Measurements from ENCODE around the gene CASZ1.
A peak's percentile ranks its signal among the peaks of the same experiment; 100 is the strongest.

CASZ1 gene

DNA sequence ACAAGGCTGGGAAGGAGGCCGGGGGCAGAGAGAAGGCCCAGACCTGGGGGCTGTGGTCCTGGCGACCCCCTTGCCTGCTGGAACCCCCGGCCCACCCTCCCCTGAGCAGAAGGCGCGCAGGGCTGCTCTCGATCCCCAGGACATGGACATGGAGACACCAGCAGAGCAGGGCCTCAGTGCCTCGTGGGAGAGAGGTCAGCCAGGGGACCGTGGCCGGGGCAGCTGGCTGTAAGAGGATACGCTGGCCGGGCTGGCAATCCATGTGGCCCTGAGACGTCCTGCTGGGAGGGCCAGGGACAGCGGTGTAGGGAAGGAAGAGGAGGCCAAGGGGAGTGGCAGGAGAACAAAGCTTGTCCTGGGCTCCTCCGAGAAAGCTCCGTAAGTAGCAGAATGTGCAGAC is 132.2 kb downstream of the CASZ1 start:
- Histone ChIP-seq H3K27ac (ENCODE audit: insufficient read depth, low read depth, low read length, poor library complexity, severe bottlenecking) (no peak overlapping the region), H3K4me1 (ENCODE audit: control insufficient read depth, insufficient read depth, low read length) (peaks cover 34% of the 10 kb centered on the region), H3K9me3 (ENCODE audit: control insufficient read depth, low read length) (no peaks in the 10 kb centered on the region), H3K27me3 (ENCODE audit: control insufficient read depth, insufficient read depth, low read length, poor library complexity, severe bottlenecking) (peaks cover 3% of the 10 kb centered on the region), H3K4me3 (ENCODE audit: insufficient read depth, low read depth, low read length) (no peak overlapping the region), H3K36me3 (ENCODE audit: control insufficient read depth, insufficient read depth, low read length) (peaks cover 3% of the 10 kb centered on the region)
- 34 to 36% methylated on average over 15 of the region's 15 CpGs for WGBS, 2 experiments

DNA sequence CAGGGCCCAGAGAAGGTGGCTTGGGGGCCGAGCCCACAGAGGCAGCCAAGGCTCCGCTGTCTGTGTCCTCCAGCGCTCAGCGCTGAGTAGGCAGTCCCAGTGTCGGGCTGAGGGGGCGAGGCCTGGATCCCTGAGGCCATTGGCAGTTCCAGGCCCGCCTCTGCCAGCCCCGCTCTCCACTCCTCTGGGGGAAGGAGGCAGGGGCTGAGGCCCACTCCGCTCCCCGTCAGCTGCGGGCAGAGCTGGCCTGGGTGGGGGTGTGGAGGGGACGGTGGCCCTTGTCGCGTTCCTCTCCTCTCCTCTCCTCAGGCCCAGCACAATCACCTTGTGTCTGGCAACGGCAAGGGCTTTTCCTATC is 132.8 kb downstream of the CASZ1 start:
- H3K27ac ChIP-seq (ENCODE audit: insufficient read depth, low read depth, low read length, poor library complexity, severe bottlenecking): peak overlapping the region; percentile 40
- H3K9me3 ChIP-seq (ENCODE audit: control insufficient read depth, low read length): no peaks in the 10 kb centered on the region
- H3K27me3 ChIP-seq (ENCODE audit: control insufficient read depth, insufficient read depth, low read length, poor library complexity, severe bottlenecking): peaks cover 3% of the 10 kb centered on the region
- peaks cover 31% of the 10 kb centered on the region for H3K4me1 ChIP-seq (ENCODE audit: control insufficient read depth, insufficient read depth, low read length)
- H3K4me3 ChIP-seq (ENCODE audit: insufficient read depth, low read depth, low read length): no peak overlapping the region
- H3K36me3 ChIP-seq (ENCODE audit: control insufficient read depth, insufficient read depth, low read length): peaks cover 3% of the 10 kb centered on the region
- 15 to 18% methylated on average over 15 of the region's 15 CpGs for WGBS, 2 experiments

DNA sequence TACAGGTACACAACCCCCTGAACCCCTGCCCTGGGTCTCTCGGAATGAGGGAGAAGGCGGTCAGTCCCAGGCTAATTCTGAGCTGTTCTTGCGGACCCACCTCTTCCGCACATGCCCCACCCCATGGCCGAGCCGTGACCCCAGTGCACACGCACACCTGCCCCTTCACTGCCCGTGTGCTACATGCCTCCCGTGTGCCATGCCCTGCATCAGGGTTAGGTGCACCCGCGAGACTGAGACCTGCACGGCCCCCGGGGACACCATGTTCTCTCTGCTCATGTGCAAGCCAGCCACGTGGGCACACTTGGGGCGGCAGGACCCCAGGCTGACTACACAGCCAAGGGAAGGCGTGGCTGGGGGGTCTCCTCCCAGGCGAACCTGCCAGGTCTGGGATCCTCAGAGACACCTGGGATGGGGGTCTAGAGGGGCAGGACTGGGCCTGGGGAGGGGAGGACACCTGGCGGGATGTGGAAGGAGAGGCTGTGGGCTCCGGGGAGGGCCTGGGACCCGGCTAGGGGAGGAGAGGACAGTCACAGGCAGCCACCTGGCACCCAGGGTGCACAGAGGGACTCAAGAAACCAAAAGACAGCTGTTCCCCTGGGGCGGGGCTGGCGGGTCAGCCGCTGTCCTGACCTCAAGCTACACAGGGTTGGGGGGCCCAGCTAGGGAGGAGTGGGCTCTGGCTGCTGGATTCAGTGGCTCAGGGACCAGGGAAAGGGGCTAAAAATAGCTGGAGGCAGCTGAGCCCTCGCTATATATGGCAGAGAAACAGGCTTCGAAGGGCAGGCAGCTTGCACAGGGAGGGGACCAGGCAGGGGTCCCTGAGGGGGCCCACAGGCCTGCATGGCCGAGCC is 133.4 kb downstream of the CASZ1 start:
- no peaks in the 10 kb centered on the region for H3K9me3 ChIP-seq (ENCODE audit: control insufficient read depth, low read length)
- WGBS, 2 experiments: 85% methylated on average over 26 of the region's 26 CpGs
- H3K4me3 ChIP-seq (ENCODE audit: insufficient read depth, low read depth, low read length): no peak overlapping the region
- H3K36me3 ChIP-seq (ENCODE audit: control insufficient read depth, insufficient read depth, low read length): peaks cover 3% of the 10 kb centered on the region
- peaks cover 25% of the 10 kb centered on the region for H3K4me1 ChIP-seq (ENCODE audit: control insufficient read depth, insufficient read depth, low read length)
- peaks cover 3% of the 10 kb centered on the region for H3K27me3 ChIP-seq (ENCODE audit: control insufficient read depth, insufficient read depth, low read length, poor library complexity, severe bottlenecking)
- no peak overlapping the region for H3K27ac ChIP-seq (ENCODE audit: insufficient read depth, low read depth, low read length, poor library complexity, severe bottlenecking)

DNA sequence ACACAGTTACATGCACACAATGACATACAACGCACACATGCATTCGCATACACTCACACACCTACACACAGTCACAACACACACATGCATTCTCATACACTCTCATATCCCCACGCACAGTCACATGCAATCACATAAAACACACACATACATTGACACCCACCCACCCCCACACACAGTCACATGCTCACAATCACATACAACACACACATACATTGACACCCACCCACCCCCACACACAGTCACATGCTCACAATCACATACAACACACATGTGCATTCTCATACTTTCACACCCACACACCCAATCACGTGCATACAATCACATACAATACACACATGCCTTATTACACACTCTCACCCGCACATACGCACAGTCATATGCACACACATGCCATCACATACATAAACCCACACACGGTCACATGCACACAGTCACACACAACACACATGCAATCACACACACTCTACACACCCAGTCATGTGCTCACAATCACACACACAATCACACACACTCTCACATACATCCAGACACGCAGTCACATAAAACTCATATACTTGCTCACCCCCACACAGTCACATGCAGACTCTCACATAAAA is 134.3 kb downstream of the CASZ1 start:
- 92 to 95% methylated on average over 8 of the region's 8 CpGs for WGBS, 2 experiments
- Histone ChIP-seq H3K4me3 (ENCODE audit: insufficient read depth, low read depth, low read length) (no peak overlapping the region), H3K36me3 (ENCODE audit: control insufficient read depth, insufficient read depth, low read length) (peaks cover 3% of the 10 kb centered on the region), H3K27ac (ENCODE audit: insufficient read depth, low read depth, low read length, poor library complexity, severe bottlenecking) (no peak overlapping the region), H3K27me3 (ENCODE audit: control insufficient read depth, insufficient read depth, low read length, poor library complexity, severe bottlenecking) (peaks cover 3% of the 10 kb centered on the region), H3K4me1 (ENCODE audit: control insufficient read depth, insufficient read depth, low read length) (peaks cover 18% of the 10 kb centered on the region), H3K9me3 (ENCODE audit: control insufficient read depth, low read length) (no peaks in the 10 kb centered on the region)

DNA sequence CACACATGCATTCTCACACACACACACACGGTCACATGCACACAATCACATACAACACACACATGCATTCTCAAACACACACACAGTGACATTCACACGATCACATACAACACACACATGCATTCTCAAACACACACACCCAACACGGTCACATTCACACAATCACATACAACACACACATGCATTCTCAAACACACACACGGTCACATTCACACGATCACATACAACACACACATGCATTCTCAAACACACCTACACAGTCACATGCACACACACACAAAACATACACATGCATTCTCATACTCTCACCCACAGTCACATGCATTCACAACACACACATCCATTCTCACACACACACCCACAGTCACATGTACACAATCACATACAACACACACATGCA is 135.0 kb downstream of the CASZ1 start:
- peaks cover 3% of the 10 kb centered on the region for H3K36me3 ChIP-seq (ENCODE audit: control insufficient read depth, insufficient read depth, low read length)
- no peak overlapping the region for H3K27ac ChIP-seq (ENCODE audit: insufficient read depth, low read depth, low read length, poor library complexity, severe bottlenecking)
- 92 to 93% methylated on average over 5 of the region's 5 CpGs for WGBS, 2 experiments
- H3K4me1 ChIP-seq (ENCODE audit: control insufficient read depth, insufficient read depth, low read length): peaks cover 18% of the 10 kb centered on the region
- H3K27me3 ChIP-seq (ENCODE audit: control insufficient read depth, insufficient read depth, low read length, poor library complexity, severe bottlenecking): peaks cover 3% of the 10 kb centered on the region
- H3K4me3 ChIP-seq (ENCODE audit: insufficient read depth, low read depth, low read length): no peak overlapping the region
- H3K9me3 ChIP-seq (ENCODE audit: control insufficient read depth, low read length): no peaks in the 10 kb centered on the region

DNA sequence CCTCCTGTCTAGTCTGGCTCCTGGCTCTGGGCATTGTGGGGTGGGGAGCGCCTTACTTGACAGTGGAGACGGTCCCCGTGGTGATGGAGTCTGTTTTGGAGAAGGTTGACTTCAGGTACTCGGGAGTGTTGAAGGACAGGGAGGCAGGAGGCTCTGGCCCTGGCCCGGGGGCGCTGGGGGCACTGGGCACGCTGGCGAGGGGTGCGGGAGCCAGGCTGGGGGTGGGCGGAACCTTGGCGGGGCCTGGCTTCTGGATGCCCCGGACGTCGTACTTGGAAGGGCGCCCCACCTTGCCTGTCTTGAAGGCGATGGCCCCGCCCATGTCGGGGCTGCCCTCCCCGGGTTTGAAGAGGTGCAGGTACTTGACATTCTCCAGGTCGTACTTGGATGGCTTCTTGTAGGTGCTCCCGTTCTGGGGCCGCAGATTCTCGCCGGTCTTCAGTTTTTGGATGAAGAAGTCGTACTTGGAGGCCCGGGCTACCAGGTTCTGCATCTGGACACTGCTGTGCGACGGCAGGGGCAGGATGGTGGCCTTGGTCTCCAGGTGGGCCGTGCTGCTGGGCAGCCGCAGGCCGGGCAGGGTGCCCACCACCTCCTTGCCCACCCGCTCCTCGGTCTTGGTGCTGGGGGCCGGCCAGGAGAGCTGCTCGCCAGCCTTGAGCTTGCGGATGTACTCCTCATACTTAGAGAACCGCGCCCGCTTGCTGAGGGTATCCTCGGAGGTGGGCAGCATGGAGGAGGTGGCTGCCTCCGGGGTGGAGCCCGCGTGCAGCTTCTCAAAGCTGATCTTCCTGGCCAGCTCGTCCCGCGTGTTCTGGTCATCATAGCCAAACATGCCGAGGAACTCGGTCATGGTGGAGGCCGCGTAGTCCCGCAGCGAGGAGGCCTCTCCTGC is 136.6 kb downstream of the CASZ1 start:
- WGBS, 2 experiments: 95% methylated on average over 52 of the region's 52 CpGs
- Histone ChIP-seq H3K9me3 (ENCODE audit: control insufficient read depth, low read length) (no peaks in the 10 kb centered on the region), H3K27me3 (ENCODE audit: control insufficient read depth, insufficient read depth, low read length, poor library complexity, severe bottlenecking) (peaks cover 3% of the 10 kb centered on the region), H3K4me1 (ENCODE audit: control insufficient read depth, insufficient read depth, low read length) (peaks cover 18% of the 10 kb centered on the region), H3K36me3 (ENCODE audit: control insufficient read depth, insufficient read depth, low read length) (peaks cover 3% of the 10 kb centered on the region), H3K4me3 (ENCODE audit: insufficient read depth, low read depth, low read length) (no peak overlapping the region), H3K27ac (ENCODE audit: insufficient read depth, low read depth, low read length, poor library complexity, severe bottlenecking) (no peak overlapping the region)

DNA sequence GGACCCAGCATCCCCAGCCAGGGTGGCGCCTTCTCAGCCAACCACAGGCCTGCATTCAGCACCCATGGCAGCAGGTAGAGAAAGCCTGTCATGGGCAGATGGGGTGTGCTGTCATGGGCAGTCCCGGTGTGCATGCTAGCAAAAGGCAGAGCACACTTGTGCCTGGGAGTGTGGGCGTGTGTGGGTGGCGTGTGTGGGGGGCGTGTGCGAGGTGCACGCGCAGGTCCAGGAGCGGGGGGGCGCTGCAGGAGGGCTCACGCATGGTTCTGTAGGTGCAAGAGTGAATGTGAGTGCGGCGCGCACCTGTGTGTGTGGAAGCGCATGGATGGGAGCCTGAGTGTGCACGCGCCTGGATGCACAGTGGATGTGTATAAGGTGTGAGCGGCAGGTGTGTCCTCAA is 137.2 kb downstream of the CASZ1 start:
- Histone ChIP-seq H3K4me3 (ENCODE audit: insufficient read depth, low read depth, low read length) (no peak overlapping the region), H3K27me3 (ENCODE audit: control insufficient read depth, insufficient read depth, low read length, poor library complexity, severe bottlenecking) (peaks cover 3% of the 10 kb centered on the region), H3K27ac (ENCODE audit: insufficient read depth, low read depth, low read length, poor library complexity, severe bottlenecking) (no peak overlapping the region), H3K36me3 (ENCODE audit: control insufficient read depth, insufficient read depth, low read length) (peaks cover 3% of the 10 kb centered on the region), H3K4me1 (ENCODE audit: control insufficient read depth, insufficient read depth, low read length) (peaks cover 14% of the 10 kb centered on the region), H3K9me3 (ENCODE audit: control insufficient read depth, low read length) (no peaks in the 10 kb centered on the region)
- WGBS, 2 experiments: 96 to 98% methylated on average over 18 of the region's 18 CpGs

DNA sequence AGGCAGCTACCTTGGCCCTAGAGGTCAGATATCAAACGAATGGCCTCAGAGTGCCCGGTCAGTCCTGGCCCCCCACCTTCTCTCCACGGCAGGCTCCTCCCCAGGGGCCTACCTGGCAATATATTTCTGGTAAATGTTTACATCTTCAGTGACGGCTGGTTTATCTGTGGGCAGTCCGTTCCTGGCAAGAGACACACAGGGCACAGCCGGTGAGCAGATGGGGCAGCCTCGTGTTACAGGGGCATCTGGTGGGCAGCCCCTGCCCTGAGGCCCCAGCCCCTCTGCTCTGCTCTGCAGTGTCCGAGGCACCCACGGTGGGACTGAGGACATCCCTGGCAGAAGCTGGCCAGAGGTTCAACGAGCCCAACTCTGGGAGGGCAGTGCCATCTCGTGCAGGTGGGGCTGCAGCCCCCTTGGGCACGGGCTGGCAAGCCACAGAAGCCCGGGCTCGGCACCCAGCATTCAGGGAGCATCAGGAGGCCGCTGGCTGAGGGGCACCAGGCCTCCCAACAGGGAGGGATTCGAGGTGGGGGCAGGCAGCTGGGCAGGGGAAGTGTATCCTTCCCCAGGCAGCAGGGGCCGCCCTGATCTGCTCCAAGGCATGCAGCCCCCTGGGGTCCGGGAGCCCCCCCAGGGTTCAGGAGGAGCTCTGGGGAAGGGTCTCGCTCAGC is 137.9 kb downstream of the CASZ1 start:
- Histone ChIP-seq H3K27ac (ENCODE audit: insufficient read depth, low read depth, low read length, poor library complexity, severe bottlenecking) (no peak overlapping the region), H3K9me3 (ENCODE audit: control insufficient read depth, low read length) (no peaks in the 10 kb centered on the region), H3K27me3 (ENCODE audit: control insufficient read depth, insufficient read depth, low read length, poor library complexity, severe bottlenecking) (peaks cover 3% of the 10 kb centered on the region), H3K4me3 (ENCODE audit: insufficient read depth, low read depth, low read length) (no peak overlapping the region), H3K4me1 (ENCODE audit: control insufficient read depth, insufficient read depth, low read length) (peaks cover 7% of the 10 kb centered on the region), H3K36me3 (ENCODE audit: control insufficient read depth, insufficient read depth, low read length) (peaks cover 6% of the 10 kb centered on the region)
- WGBS, 2 experiments: 93 to 95% methylated on average over 19 of the region's 19 CpGs

DNA sequence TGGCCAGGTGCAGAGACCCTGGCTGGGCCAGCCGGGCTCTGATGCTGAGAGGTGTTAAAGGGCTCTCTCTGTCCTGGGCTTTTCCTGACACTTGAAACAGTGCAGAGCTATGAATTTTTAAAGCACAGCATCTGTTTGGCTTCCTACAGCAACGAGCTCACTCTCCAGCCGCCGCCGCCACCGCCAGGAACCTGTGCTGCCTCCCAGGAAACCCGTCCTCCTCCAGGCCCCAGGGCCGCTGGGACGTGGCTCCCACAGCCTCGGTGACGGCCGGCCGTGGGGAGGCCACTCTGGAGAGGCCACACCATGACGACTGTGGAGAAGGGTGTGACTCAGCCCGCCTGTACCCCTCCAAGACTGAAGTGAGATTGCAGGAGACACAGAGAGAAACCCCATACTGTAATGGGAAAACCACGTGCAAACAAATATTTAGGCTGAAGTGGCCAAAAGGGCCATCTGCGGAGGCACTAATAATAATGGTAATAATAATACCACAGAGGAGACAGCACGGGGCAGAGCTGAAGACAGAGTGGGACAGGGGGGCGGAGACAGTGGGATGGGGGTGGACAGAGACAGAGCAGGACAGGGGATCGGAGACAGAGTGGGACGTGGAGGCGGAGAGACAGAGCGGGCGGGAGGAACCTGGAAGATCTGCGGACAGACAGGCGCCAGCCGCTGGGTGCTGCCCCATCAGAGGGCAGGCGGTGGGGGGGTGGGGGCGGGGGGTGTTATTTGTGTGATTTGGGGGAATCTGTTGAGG is 139.2 kb downstream of the CASZ1 start:
- Histone ChIP-seq H3K27me3 (ENCODE audit: control insufficient read depth, insufficient read depth, low read length, poor library complexity, severe bottlenecking) (peaks cover 3% of the 10 kb centered on the region), H3K4me1 (ENCODE audit: control insufficient read depth, insufficient read depth, low read length) (no peaks in the 10 kb centered on the region), H3K9me3 (ENCODE audit: control insufficient read depth, low read length) (no peaks in the 10 kb centered on the region), H3K4me3 (ENCODE audit: insufficient read depth, low read depth, low read length) (no peak overlapping the region), H3K27ac (ENCODE audit: insufficient read depth, low read depth, low read length, poor library complexity, severe bottlenecking) (no peak overlapping the region), H3K36me3 (ENCODE audit: control insufficient read depth, insufficient read depth, low read length) (peaks cover 13% of the 10 kb centered on the region)
- WGBS, 2 experiments: 88 to 90% methylated on average over 29 of the region's 29 CpGs
